Thyroid gland (tissue), 4 donors: ENCODE data around the gene OOSP3.

Experiments used
- CTCF ChIP-seq, 6 experiments: fragments of 200-600 bp in 3 of 6; fragments of 450-650 bp in 3 of 6; sonication (generic) in 3 of 6; IDR thresholded peaks; one replicate each; pipeline ENCODE4 v1.5.1; 2016 to 2019; ENCODE audit warnings: antibody characterized with exemption in 6 of 6, mild to moderate bottlenecking in 2 of 6, inconsistent platforms in 1 of 6, moderate library complexity in 1 of 6
- POLR2A ChIP-seq, 2 donors: fragments of 450-650 bp; IDR thresholded peaks; one replicate each; pipeline ENCODE4 v1.6.1; 2017; ENCODE audit warnings: antibody characterized with exemption in 2 of 2, mild to moderate bottlenecking in 2 of 2, moderate library complexity in 1 of 2

DNA sequence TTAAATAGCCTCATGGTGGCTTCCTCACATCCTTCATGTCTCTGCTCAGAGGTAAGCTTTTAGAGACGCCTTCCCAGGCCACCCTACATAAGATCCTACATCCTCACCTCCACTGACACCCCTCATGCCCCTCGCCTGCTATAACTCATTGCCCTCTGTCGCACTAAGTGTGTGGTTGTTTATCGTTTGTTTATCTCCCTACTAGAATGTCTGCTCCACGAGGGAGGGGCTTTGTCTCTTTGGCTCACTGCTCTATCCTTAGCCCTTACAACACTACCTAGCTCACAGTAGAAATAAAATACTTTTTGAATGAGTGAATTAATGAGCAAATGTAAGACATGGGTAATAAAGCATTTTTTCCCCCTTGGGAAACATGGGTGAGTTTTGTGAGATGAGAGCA lies 32.0 kb upstream of the OOSP3 start:
- TF ChIP-seq CTCF (IDR thresholded peaks at IDR 0.05) = no peak
- TF ChIP-seq POLR2A (IDR thresholded peaks at IDR 0.05) = no peak
